Medulla oblongata (tissue), 1 donor: ENCODE results near the gene NEK5.
"Not testable (repeated sequence)": the region's sequence is repeated elsewhere in the genome, so short reads cannot be mapped to it uniquely, and the experiment has no call there.

Experiments
- DNase-seq: peaks from one replicate; pipeline ENCODE4 v3.0.0-alpha.2; 2015; ENCODE audit errors: extremely low spot score

Gene NEK5

GRCh38 chr13:52141299-52141698 is 12.4 kb upstream of the NEK5 start:
- DNase-seq, result no peak

- no peak for DNase-seq
Observed at GRCh38 chr13:52137489-52137888, 8.6 kb upstream of the NEK5 start.

- no peak for DNase-seq
Observed at GRCh38 chr13:52136763-52137162, 7.9 kb upstream of the NEK5 start.

- DNase-seq, result no peak
Observed at GRCh38 chr13:52130641-52131040, 1.8 kb upstream of the NEK5 start.

GRCh38 chr13:52127783-52128702 is 830 bp downstream of the NEK5 start:
- DNase-seq, result peak; percentile 88

- DNase-seq, result no peak
Observed at GRCh38 chr13:52127378-52127777, 1.5 kb downstream of the NEK5 start.

- no peak for DNase-seq
Observed at GRCh38 chr13:52125547-52125946, 3.3 kb downstream of the NEK5 start.

- no peak for DNase-seq
Observed at GRCh38 chr13:52118595-52118994, 10.3 kb downstream of the NEK5 start.

GRCh38 chr13:52118095-52118494 is 10.8 kb downstream of the NEK5 start:
- DNase-seq, result no peak

- no peak for DNase-seq
Observed at GRCh38 chr13:52112591-52112990, 16.3 kb downstream of the NEK5 start.

- no peak for DNase-seq
Observed at GRCh38 chr13:52109116-52109670, 19.7 kb downstream of the NEK5 start.

GRCh38 chr13:52105841-52106240 is 23.0 kb downstream of the NEK5 start:
- DNase-seq, result no peak

- no peak for DNase-seq
Observed at GRCh38 chr13:52104624-52105023, 24.2 kb downstream of the NEK5 start.

- no peak for DNase-seq
Observed at GRCh38 chr13:52103386-52103785, 25.5 kb downstream of the NEK5 start.

GRCh38 chr13:52102423-52102822 is 26.4 kb downstream of the NEK5 start:
- not testable (repeated sequence) for DNase-seq

- DNase-seq, result no peak
Observed at GRCh38 chr13:52097197-52097596, 31.7 kb downstream of the NEK5 start.

- no peak for DNase-seq
Observed at GRCh38 chr13:52096748-52097147, 32.1 kb downstream of the NEK5 start.

- DNase-seq, result no peak
Observed at GRCh38 chr13:52096062-52096461, 32.8 kb downstream of the NEK5 start.

- no peak for DNase-seq
Observed at GRCh38 chr13:52092087-52092486, 36.8 kb downstream of the NEK5 start.

GRCh38 chr13:52091473-52091872 is 37.4 kb downstream of the NEK5 start:
- DNase-seq, result no peak

GRCh38 chr13:52085421-52085820 is 43.5 kb downstream of the NEK5 start:
- DNase-seq, result no peak

GRCh38 chr13:52084981-52085380 is 43.9 kb downstream of the NEK5 start:
- DNase-seq, result not testable (repeated sequence)

GRCh38 chr13:52082601-52083000 is 46.3 kb downstream of the NEK5 start:
- no peak for DNase-seq
